Endothelial cell of umbilical vein (primary cell): Measurements from ENCODE around the gene NFATC3. TPM values are rescaled to one million over a fixed set of nuclear protein-coding genes. Genes with fewer than 3 reads are reported as not detected.

Experiments used
- BruUV-seq: library from RNA; stranded (reverse); fragments of 400-500 nt; replicated peaks from 2 replicates; lab custom pipeline; 2021; lab: Mats Ljungman, UMichigan
- CTCF ChIA-PET: fragments of 300-600, 350-600 bp; sonication (Branson Sonifier 250); formaldehyde crosslinking; loops from one replicate; lab custom pipeline; 2021; ENCODE audit warnings: antibody characterized with exemption, inconsistent platforms; lab: Charles Lee
- POLR2A ChIA-PET: fragments of 300-600, 350-600 bp; sonication (Branson Sonifier 250); formaldehyde crosslinking; loops from one replicate; lab custom pipeline; 2021; ENCODE audit warnings: antibody characterized with exemption, inconsistent platforms; lab: Charles Lee
- DNase-seq: peaks from one replicate; pipeline ENCODE4 v3.0.0-alpha.2; 2011; ENCODE audit warnings: low read depth, low spot score
- FAIRE-seq: peaks from 2 replicates; lab custom pipeline; 2011; peaks lifted over from hg19 to GRCh38; lab: Jason Lieb, UNC
- H2AFZ ChIP-seq: 2 replicates; pipeline ENCODE4 v1.6.0; 2012; ENCODE audit warnings: low read depth, low read length, control low read depth, inconsistent platforms
- H3K27ac ChIP-seq: 2 replicates; pipeline ENCODE4 v1.5.1; 2011; ENCODE audit warnings: low read depth, mild to moderate bottlenecking, control low read depth, low read length, moderate library complexity; ENCODE audit not compliant: insufficient read depth
- H3K27me3 ChIP-seq, 2 experiments: 2 replicates each; pipeline versions ENCODE4 v1.6.0 to v1.6.1; 2011; ENCODE audit warnings: low read length in 2 of 2, mixed read lengths in 1 of 2; ENCODE audit not compliant: control insufficient read depth in 2 of 2, insufficient read depth in 2 of 2
- H3K36me3 ChIP-seq, 2 experiments: 2 replicates in 1 of 2; 3 replicates in 1 of 2; pipeline ENCODE4 v1.5.1; 2011; ENCODE audit warnings: low read length in 2 of 2, mild to moderate bottlenecking in 1 of 2, moderate library complexity in 1 of 2; ENCODE audit not compliant: control insufficient read depth in 2 of 2, insufficient read depth in 2 of 2; ENCODE audit errors: extremely low read depth in 1 of 2
- H3K4me1 ChIP-seq: 3 replicates; pipeline ENCODE4 v1.5.1; 2011; ENCODE audit warnings: mild to moderate bottlenecking, low read length; ENCODE audit not compliant: control insufficient read depth, insufficient read depth; ENCODE audit errors: extremely low read depth
- H3K4me2 ChIP-seq: 2 replicates; pipeline ENCODE4 v1.6.1; 2011; ENCODE audit warnings: low read length, control low read depth, mixed read lengths; ENCODE audit not compliant: insufficient read depth
- H3K4me3 ChIP-seq, 3 experiments: fragments of 200-600 bp in 1 of 3; sonication (generic), shearing (Covaris generic) in 1 of 3; replicated peaks in 1 of 3; 2 replicates each; pipeline ENCODE4 v1.5.1; 2011 to 2016; ENCODE audit warnings: control low read depth in 3 of 3, low read length in 3 of 3, mild to moderate bottlenecking in 2 of 3, inconsistent platforms in 1 of 3, low read depth in 1 of 3, moderate library complexity in 1 of 3; ENCODE audit not compliant: insufficient read depth in 1 of 3
- H3K79me2 ChIP-seq: 2 replicates; pipeline ENCODE4 v1.6.0; 2012; ENCODE audit warnings: low read length, inconsistent platforms; ENCODE audit not compliant: control insufficient read depth, insufficient read depth
- H3K9ac ChIP-seq: replicated peaks from 2 replicates; pipeline ENCODE3; 2011; ENCODE audit warnings: low read length, control low read depth; ENCODE audit not compliant: insufficient read depth; ENCODE audit errors: extremely low read depth
- H3K9me1 ChIP-seq: replicated peaks from 3 replicates; pipeline ENCODE4 v1.6.0; 2011; ENCODE audit warnings: mild to moderate bottlenecking, low read length; ENCODE audit not compliant: control insufficient read depth, insufficient read depth; ENCODE audit errors: extremely low read depth
- H3K9me3 ChIP-seq: replicated peaks from 2 replicates; pipeline ENCODE4 v1.5.1; 2012; ENCODE audit warnings: low read length, inconsistent platforms; ENCODE audit not compliant: control insufficient read depth, insufficient read depth
- H4K20me1 ChIP-seq: replicated peaks from 2 replicates; pipeline ENCODE3; 2011; ENCODE audit warnings: mild to moderate bottlenecking, low read length; ENCODE audit not compliant: control insufficient read depth, insufficient read depth; ENCODE audit errors: extremely low read depth
- CTCF ChIP-seq, 2 donors: IDR thresholded peaks; 1 replicate in 1 of 2; 2 replicates in 1 of 2; pipeline ENCODE4 v1.5.1; 2011; ENCODE audit warnings: low read length in 2 of 2, mild to moderate bottlenecking in 2 of 2, moderate library complexity in 2 of 2, control low read depth in 1 of 2, inconsistent platforms in 1 of 2, low read depth in 1 of 2; ENCODE audit not compliant: insufficient read depth in 1 of 2; ENCODE audit errors: extremely low read depth in 1 of 2
- EZH2 ChIP-seq: IDR thresholded peaks from 2 replicates; pipeline ENCODE4 v1.6.1; 2012; ENCODE audit warnings: borderline replicate concordance, low read depth, mild to moderate bottlenecking, moderate library complexity, low read length, inconsistent platforms; ENCODE audit not compliant: severe bottlenecking
- FOS ChIP-seq: IDR thresholded peaks from 2 replicates; pipeline ENCODE4 v1.6.1; 2011; ENCODE audit warnings: mild to moderate bottlenecking, low read length, moderate library complexity, borderline replicate concordance; ENCODE audit not compliant: insufficient read depth
- GATA2 ChIP-seq: IDR thresholded peaks from 2 replicates; pipeline ENCODE4 v1.7.0; 2011; ENCODE audit warnings: low read depth, mild to moderate bottlenecking, moderate library complexity, mixed read lengths, low read length; ENCODE audit not compliant: insufficient read length, insufficient read depth
- JUN ChIP-seq: IDR thresholded peaks from 2 replicates; pipeline ENCODE4 v1.6.1; 2011; ENCODE audit warnings: borderline replicate concordance, low read depth; ENCODE audit not compliant: insufficient read length, insufficient read depth
- MAX ChIP-seq: IDR thresholded peaks from 2 replicates; pipeline ENCODE4 v1.6.1; 2011; ENCODE audit not compliant: insufficient read depth, insufficient read length
- MYC ChIP-seq: IDR thresholded peaks from one replicate; pipeline ENCODE4 v1.6.1; 2011; ENCODE audit warnings: mild to moderate bottlenecking, low read depth, low read length
- POLR2A ChIP-seq: IDR thresholded peaks from 2 replicates; pipeline ENCODE4 v1.6.1; 2012; ENCODE audit warnings: low read depth, mild to moderate bottlenecking, control low read depth, low read length
- POLR2AphosphoS5 ChIP-seq: IDR thresholded peaks from 2 replicates; pipeline ENCODE4 v1.6.1; 2012; ENCODE audit warnings: low read depth, mild to moderate bottlenecking, control low read depth, low read length, moderate library complexity; ENCODE audit not compliant: insufficient read depth
- dilution Hi-C: fragments of 300-500 bp; cut with MboI; formaldehyde crosslinking; loops from one replicate; pipeline ENCODE4 v1.15.0; 2019; ENCODE audit warnings: low sequenced_read_pairs; ENCODE audit not compliant: extremely low pct_ligation_motif_present
- intact Hi-C: fragments of 100-400 bp; cut with micrococcal nuclease; formaldehyde crosslinking; loops from one replicate; pipeline ENCODE4 v1.10.0; 2022
- polyA plus RNA-seq, 4 experiments: library from polyadenylated mRNA; depleted of rRNA in 3 of 4; stranded (reverse) in 3 of 4; unstranded in 1 of 4; fragments of >200 nt; gene quantifications; 2 replicates each; pipeline versions ENCODE4 v1.2.1 to v1.2.3, GENCODE V29; 2011 to 2012; ENCODE audit warnings: missing spikeins in 1 of 4
- total RNA-seq: library from RNA; stranded (reverse); gene quantifications from 2 replicates; pipeline ENCODE4 v1.2.3, GENCODE V29; 2021

The NFATC3 gene
- total and polyA plus RNA-seq, 2 donors (not counting 3 experiments of a cell fraction or from before 2014, with no cell fraction given) = 15.6 to 33.1 TPM

GRCh38 chr16:68155425-68155824, 70.3 kb downstream of the NFATC3 start:
- Histone ChIP-seq H3K9me3 (no peaks in the 10 kb centered on the region), H3K9me1 (no peaks in the 10 kb centered on the region), H2AFZ (no peak overlapping the region), H3K27ac (no peak overlapping the region), H3K27me3 (no peaks in the 10 kb centered on the region), H3K9ac (no peak overlapping the region), H3K4me1 (no peaks in the 10 kb centered on the region), H3K4me2 (no peak overlapping the region), H3K79me2 (no peaks in the 10 kb centered on the region), H3K4me3 (no peak overlapping the region), H3K36me3 (peaks cover 0 to 3% of the 10 kb centered on the region in 2 experiments), H4K20me1 (no peaks in the 10 kb centered on the region)
- POLR2A ChIA-PET = no interaction called here
- CTCF ChIA-PET = interaction anchor here (0.9 kb wide), 1 partner anchor 12 kb away, joined by 3 read pairs; no protein-coding TSS in a partner anchor
- FAIRE-seq = no peak
- no TSS peak for BruUV-seq
- dilution Hi-C loops = no loop called here
- no peak for DNase-seq
- no peak for TF ChIP-seq FOS
- no peak for TF ChIP-seq GATA2
- TF ChIP-seq JUN = no peak
- TF ChIP-seq POLR2AphosphoS5 = no peak
- no peak for TF ChIP-seq MYC
- no peak for TF ChIP-seq EZH2
- TF ChIP-seq CTCF (IDR thresholded peaks at IDR 0.05; ENCODE audit: extremely low read depth in 1 of 2, insufficient read depth in 1 of 2, low read depth in 1 of 2, low read length in 2 of 2) = no peak
- no peak for TF ChIP-seq POLR2A
- no peak for TF ChIP-seq MAX
- intact Hi-C loops = no loop called here
